22Rv1 (cell line): ENCODE data around the gene TCEA3.

Experiments used
- CTCF ChIP-seq: fragments of 450-650 bp; IDR thresholded peaks from 2 replicates; pipeline ENCODE4 v1.5.1; 2017; ENCODE audit warnings: mild to moderate bottlenecking
- ZFX ChIP-seq: fragments of 450-650 bp; IDR thresholded peaks from 2 replicates; pipeline ENCODE4 v1.6.1; 2017; ENCODE audit warnings: antibody characterized with exemption, borderline replicate concordance

- TF ChIP-seq CTCF: no peak
- no peak for TF ChIP-seq ZFX
These were observed 18.6 kb downstream of the TCEA3 start for GRCh38 chr1:23405946-23406345.
